Stimulated activated CD8-positive, alpha-beta memory T cell treated with anti-CD3 and anti-CD28 coated beads, Interleukin-15, amount 100 ng/mL, for 48 hours (primary cell): ENCODE measurements around the gene DCUN1D4.
"Not testable (repeated sequence)": the region's sequence is repeated elsewhere in the genome, so short reads cannot be mapped to it uniquely, and the experiment has no call there.

Experiments
- DNase-seq, 2 donors: peaks; one replicate each; pipeline ENCODE4 v3.0.0-alpha.2; 2020; ENCODE audit warnings: low read depth in 2 of 2

DCUN1D4 gene

DNA sequence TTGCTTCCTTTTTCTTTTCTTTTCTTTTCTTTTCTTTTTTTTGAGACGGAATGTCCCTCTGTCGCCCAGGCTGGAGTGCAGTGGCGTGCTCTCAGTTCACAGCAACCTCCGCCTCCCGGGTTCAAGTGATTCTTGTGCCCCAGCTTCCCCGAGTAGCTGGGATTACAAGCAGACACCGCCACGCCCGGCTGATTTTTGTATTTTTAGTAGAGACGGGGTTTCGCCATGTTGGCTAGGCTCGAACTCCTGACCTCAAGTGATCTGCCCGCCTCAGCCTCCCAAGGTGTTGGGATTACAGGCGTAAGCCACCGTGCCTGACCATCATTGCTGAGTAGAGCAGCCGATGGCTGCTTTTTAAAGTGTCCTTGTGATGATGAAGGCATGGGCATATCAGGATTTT, 50.4 kb downstream of the DCUN1D4 start:
- not testable (repeated sequence) for DNase-seq

DNA sequence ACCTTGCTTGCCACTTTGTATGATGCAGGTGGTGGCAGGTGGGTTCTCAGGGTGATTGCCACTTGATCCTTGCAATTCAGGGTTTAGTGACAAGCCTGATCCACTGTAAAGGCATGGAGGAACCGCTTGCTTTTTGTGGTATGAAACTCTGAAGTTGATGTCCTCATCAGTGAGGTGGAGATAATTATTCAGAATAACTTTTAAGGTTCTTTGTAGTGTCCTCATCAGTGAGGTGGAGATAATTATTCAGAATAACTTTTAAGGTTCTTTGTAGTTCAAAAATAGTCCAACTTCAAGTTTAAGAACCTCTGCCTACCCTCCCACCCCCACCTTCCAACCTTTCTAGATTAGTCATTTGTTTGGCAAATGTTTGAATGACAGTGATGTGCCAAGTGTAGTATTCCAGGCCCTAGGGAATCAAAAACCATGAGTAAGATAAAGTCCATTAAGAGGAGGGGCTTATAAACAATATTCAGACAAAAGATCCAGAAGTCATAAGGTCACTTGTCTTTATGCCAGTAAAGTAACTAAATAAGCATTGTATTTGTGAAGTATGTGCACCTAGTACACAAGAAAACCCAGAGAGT, 51.2 kb downstream of the DCUN1D4 start:
- no peak for DNase-seq

GRCh38 chr4:51895158-51895557, 52.2 kb downstream of the DCUN1D4 start:
- DNase-seq, result no peak

DNA sequence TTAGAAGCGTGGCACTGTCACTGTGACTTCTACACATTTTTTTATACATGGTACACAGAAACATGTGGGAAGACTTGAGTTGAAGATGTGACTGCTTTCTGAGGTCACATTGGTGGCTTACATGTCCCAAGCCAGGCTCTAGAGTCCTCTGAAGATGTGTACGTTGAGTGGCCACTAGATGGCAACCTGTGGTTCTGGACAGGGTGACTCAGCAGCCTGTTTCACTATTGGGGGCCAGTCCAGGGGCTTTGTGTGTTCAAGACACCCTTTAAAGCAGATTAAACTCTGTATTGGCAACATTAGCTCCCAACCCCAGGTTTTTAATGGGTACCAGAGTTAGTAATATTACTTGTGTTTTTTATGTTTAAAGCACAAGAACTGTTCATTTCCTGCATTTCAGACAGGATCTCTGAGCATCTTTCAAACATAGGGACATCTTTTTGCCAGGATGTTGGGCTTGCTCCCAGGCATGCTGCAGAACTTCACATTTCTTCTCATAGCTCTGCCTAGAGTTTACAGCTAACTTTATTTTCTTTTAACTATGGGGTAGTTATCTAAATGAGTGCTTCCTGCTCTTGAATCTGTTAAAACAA, 53.0 kb downstream of the DCUN1D4 start:
- DNase-seq, result peak; percentile 11 to 27

DNA sequence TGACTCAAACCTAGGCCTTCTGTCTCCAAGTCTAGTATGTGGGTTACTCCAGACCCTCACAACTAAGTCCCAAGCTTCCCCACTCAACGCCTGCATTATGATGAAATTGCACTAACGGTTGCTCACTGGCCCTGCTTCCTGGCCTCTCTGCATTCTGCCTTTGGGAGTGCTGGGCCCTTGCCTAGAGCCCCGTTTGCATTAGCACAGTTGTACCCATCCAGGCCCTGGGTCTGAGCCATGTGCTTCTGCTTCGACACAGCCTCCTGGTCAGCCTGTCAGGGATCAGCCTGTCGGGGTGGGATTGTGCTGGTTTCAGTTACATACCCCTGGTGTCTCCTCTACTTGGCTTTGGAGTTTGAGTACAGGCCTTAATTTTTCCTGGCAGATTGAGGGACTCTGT, 58.4 kb downstream of the DCUN1D4 start:
- DNase-seq, result no peak

- no peak for DNase-seq
Observed at GRCh38 chr4:51906167-51906958, 63.4 kb downstream of the DCUN1D4 start.

- no peak for DNase-seq
Observed at GRCh38 chr4:51907006-51907669, 64.2 kb downstream of the DCUN1D4 start.

GRCh38 chr4:51909236-51909703, 66.3 kb downstream of the DCUN1D4 start:
- DNase-seq, result no peak

DNA sequence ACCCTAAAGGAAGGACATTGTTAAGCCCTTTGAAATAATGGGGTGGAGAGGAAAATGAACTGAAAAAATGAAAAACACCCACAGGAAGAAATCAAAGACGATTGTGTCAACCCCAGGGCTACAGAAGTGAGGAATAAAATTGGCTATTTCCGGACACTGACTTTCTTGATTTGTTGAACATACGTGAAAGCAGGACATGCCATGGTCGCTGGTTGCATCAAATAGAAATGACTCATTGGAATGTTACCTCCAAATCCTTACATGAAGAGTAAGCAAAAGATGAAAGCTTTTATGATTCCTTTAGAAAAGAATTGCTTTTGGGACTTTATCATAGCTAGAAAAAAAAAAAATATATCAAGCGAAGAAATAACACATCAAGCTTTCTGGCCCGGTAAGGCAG, 75.3 kb downstream of the DCUN1D4 start:
- no peak for DNase-seq

DNA sequence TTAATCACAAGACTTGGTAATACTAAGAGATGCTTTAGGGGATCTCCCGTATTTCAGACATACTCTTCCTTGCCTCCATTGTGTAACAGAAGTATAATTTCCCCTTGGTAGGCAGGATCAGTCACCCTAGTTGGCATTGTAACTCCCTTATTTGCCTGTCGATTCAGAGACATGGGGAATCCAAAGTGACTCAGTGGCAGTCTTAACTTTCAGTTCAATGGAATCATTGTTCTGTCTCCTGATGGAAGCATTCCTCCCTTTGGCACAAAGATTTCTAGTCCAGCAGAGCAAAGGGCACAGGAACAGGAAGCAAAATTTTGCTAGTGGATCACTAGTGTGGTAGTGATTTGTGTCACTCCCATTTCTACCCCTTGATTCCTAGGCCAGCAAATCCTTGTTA, 80.4 kb downstream of the DCUN1D4 start:
- DNase-seq, result no peak

DNA sequence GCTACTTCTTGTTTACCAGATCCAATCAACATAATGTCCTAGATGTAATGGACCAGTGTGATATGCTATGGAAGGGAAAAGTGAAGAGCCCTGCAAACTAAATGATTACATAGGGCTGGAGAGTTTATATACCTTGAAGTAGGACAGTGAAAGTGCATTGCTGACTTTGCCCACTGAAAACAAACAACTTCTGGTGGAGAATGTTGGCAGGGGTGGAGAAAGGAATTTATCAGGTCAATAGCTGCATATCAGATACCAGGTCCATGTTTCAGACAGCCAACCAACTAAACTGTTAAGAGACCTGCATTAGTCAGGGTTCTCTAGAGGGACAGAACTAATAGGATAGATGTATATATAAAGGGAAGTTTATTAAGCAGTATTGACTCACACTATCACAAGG, 82.4 kb downstream of the DCUN1D4 start:
- no peak for DNase-seq

GRCh38 chr4:51930557-51930956, 87.6 kb downstream of the DCUN1D4 start:
- no peak for DNase-seq

DNA sequence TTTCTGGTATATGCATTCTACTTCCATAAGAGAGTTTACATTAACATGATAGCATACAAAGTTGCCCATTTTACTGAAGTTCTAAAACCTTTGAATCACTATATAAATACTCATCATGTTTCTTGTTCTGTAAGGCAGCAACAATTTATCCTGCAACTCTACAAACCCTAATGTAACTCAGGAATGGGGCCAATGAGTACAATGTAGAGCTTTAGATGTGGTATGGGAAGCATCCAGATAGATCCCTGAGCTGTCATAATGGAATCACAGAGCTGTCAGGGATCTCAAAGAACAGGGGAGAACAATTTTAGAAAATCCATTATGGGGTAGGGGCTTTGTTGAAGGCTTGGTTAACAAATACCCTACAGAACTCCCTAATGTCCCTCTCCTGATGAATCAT, 88.5 kb downstream of the DCUN1D4 start:
- no peak for DNase-seq

DNA sequence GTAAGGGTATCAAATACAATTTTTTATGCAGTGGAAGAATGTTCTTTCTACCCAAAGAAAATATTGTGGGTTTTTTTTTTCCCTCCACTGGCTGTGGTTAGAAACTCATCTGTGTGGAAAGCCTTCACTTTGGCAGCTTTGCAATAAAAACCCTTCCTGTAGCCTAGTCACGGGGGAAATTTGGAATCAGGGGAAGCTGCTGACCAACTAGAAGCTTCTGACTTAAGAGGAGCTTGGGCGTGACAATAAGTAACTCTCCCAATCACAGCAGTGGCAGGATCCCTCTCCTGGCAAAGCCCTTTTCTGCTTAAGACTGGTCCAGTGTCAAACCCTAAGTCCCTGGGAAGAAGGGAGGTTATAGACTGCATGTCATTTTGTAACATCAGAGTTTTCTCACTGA, 89.3 kb downstream of the DCUN1D4 start:
- no peak for DNase-seq

- no peak for DNase-seq
Observed at GRCh38 chr4:51932684-51933083, 89.7 kb downstream of the DCUN1D4 start.

GRCh38 chr4:51940460-51940859, 97.5 kb downstream of the DCUN1D4 start:
- DNase-seq, result not testable (repeated sequence)

GRCh38 chr4:51942108-51942832, 99.3 kb downstream of the DCUN1D4 start:
- no peak for DNase-seq

DNA sequence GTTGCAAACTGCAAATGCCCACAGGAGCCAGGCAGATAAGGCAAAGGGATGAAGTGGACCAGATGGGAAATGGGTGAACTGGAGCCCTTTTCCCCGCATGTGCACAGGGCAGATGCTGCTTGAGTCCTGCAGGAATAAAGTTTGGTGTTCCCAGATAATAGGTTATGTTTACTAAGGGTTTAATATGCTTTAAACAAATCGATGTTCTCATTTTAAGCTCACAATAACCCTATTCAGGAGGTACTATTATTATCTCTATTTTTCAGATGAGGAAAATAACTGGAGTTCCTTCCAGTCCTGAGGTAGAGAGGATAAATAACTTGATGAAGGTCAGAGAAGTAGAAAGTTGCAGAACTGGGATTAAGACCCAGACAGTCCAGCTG, 99.9 kb downstream of the DCUN1D4 start:
- DNase-seq, result no peak

GRCh38 chr4:51943221-51943620, 100.3 kb downstream of the DCUN1D4 start:
- no peak for DNase-seq

DNA sequence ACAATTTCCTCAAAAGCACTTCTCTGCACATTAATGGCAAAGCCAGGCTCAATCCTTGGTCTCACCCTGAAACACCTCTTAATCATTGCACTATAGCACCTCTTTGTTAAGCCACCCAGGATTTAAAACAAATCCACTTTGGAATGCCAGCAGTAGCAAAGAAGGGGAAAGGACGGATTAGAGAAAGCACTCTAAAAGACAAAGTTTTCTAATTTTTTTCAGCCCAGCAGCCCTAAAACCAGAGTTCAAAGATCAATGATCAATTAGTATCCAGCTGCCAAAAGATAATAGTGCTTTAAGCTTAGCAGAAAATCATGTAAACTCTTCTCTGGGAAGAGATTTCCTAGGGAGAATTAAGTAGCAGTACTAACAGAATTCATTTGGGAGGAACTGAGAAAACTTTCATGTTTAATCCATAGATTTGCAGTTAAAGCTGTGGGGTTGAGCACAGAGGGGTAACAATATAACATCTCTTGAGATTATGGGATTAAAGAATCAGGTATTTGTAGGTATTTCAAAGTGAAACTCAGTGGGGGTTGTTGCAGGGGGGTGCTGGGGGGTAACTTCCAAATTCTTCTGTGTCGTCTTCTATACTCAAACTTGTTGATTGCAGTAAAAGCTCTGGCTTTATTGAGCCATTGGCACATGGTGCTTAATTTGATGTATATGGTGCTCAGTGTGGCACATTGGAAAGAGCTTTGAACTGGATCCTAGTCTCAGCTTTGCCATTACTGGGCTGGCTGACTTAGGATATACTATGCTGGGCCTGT, 115.4 kb downstream of the DCUN1D4 start:
- no peak for DNase-seq

GRCh38 chr4:51960486-51960885, 117.5 kb downstream of the DCUN1D4 start:
- DNase-seq, result no peak
